Astrocyte (in vitro differentiated cells and primary cell): ENCODE data around the gene C1QTNF9. TPM values are rescaled to one million over a fixed set of nuclear protein-coding genes. Genes with fewer than 3 reads are reported as not detected.
"Not testable (repeated sequence)": the region's sequence is repeated elsewhere in the genome, so short reads cannot be mapped to it uniquely, and the experiment has no call there.

Experiments used
- DNase-seq: peaks from one replicate; pipeline ENCODE4 v3.0.0-alpha.2; 2010; ENCODE audit warnings: low read depth
- FAIRE-seq: peaks from 2 replicates; lab custom pipeline; 2011; peaks lifted over from hg19 to GRCh38; lab: Jason Lieb, UNC
- H2AFZ ChIP-seq: 2 replicates; pipeline ENCODE4 v1.6.0; 2012; ENCODE audit warnings: low read depth, low read length, inconsistent platforms
- H3K27ac ChIP-seq: 2 replicates; pipeline ENCODE4 v1.5.1; 2011; ENCODE audit warnings: low read depth, low read length, inconsistent platforms
- H3K27me3 ChIP-seq: 2 replicates; pipeline ENCODE4 v1.6.0; 2011; ENCODE audit warnings: low read length, inconsistent platforms; ENCODE audit not compliant: insufficient read depth
- H3K36me3 ChIP-seq: 2 replicates; pipeline ENCODE4 v1.5.1; 2011; ENCODE audit warnings: low read length, inconsistent platforms; ENCODE audit not compliant: insufficient read depth
- H3K4me1 ChIP-seq: 2 replicates; pipeline ENCODE4 v1.5.1; 2011; ENCODE audit warnings: low read length, inconsistent platforms; ENCODE audit not compliant: insufficient read depth
- H3K4me2 ChIP-seq: 2 replicates; pipeline ENCODE4 v1.6.0; 2012; ENCODE audit warnings: low read length, inconsistent platforms
- H3K4me3 ChIP-seq: 2 replicates; pipeline ENCODE4 v1.5.1; 2011; ENCODE audit warnings: low read depth, mild to moderate bottlenecking, low read length, inconsistent platforms; ENCODE audit not compliant: insufficient read depth
- H3K79me2 ChIP-seq: 2 replicates; pipeline ENCODE4 v1.6.0; 2012; ENCODE audit warnings: mild to moderate bottlenecking, low read length, inconsistent platforms; ENCODE audit not compliant: insufficient read depth
- H3K9ac ChIP-seq: 2 replicates; pipeline ENCODE4 v1.6.0; 2012; ENCODE audit warnings: mild to moderate bottlenecking, low read length, inconsistent platforms
- H3K9me3 ChIP-seq: 2 replicates; pipeline ENCODE4 v1.5.1; 2012; ENCODE audit warnings: low read depth, mild to moderate bottlenecking, low read length, inconsistent platforms; ENCODE audit not compliant: insufficient read depth
- H4K20me1 ChIP-seq: 2 replicates; pipeline ENCODE4 v1.6.0; 2012; ENCODE audit warnings: low read length, inconsistent platforms; ENCODE audit not compliant: insufficient read depth
- H3K27ac Mint-ChIP-seq: one replicate; pipeline ENCODE4 v1.8.0; 2021; ENCODE audit warnings: mild to moderate bottlenecking, mixed read lengths; ENCODE audit not compliant: unreplicated experiment
- H3K27me3 Mint-ChIP-seq: one replicate; pipeline ENCODE4 v1.8.0; 2021; ENCODE audit warnings: low read depth, mixed read lengths; ENCODE audit not compliant: unreplicated experiment
- H3K36me3 Mint-ChIP-seq: one replicate; pipeline ENCODE4 v1.8.0; 2021; ENCODE audit warnings: low read depth, mixed read lengths; ENCODE audit not compliant: unreplicated experiment
- H3K4me1 Mint-ChIP-seq: one replicate; pipeline ENCODE4 v1.8.0; 2021; ENCODE audit warnings: low read depth, mixed read lengths; ENCODE audit not compliant: unreplicated experiment
- H3K4me3 Mint-ChIP-seq: one replicate; pipeline ENCODE4 v1.8.0; 2021; ENCODE audit warnings: mild to moderate bottlenecking, moderate library complexity, mixed read lengths; ENCODE audit not compliant: unreplicated experiment
- H3K9me3 Mint-ChIP-seq: one replicate; pipeline ENCODE4 v1.8.0; 2021; ENCODE audit warnings: mild to moderate bottlenecking, mixed read lengths; ENCODE audit not compliant: unreplicated experiment
- total RNA-seq: library from RNA; stranded (reverse); gene quantifications from 2 replicates; pipeline ENCODE4 v1.2.1, GENCODE V29; 2021

Gene C1QTNF9
- total RNA-seq, 1 donor from 2014 or later: not detected

GRCh38 chr13:24318878-24319277, 9.5 kb downstream of the C1QTNF9 start:
- H3K79me2 ChIP-seq, H2AFZ ChIP-seq, H3K9ac ChIP-seq, FAIRE-seq, H3K36me3 ChIP-seq, H3K27me3 ChIP-seq, H3K27ac ChIP-seq, H3K4me1 Mint-ChIP-seq, H3K4me2 ChIP-seq, H3K4me3 ChIP-seq, H3K27me3 Mint-ChIP-seq, H3K36me3 Mint-ChIP-seq, H3K9me3 Mint-ChIP-seq, H3K9me3 ChIP-seq, H4K20me1 ChIP-seq, H3K4me3 Mint-ChIP-seq, DNase-seq, H3K4me1 ChIP-seq, H3K27ac Mint-ChIP-seq: not testable (repeated sequence)

DNA sequence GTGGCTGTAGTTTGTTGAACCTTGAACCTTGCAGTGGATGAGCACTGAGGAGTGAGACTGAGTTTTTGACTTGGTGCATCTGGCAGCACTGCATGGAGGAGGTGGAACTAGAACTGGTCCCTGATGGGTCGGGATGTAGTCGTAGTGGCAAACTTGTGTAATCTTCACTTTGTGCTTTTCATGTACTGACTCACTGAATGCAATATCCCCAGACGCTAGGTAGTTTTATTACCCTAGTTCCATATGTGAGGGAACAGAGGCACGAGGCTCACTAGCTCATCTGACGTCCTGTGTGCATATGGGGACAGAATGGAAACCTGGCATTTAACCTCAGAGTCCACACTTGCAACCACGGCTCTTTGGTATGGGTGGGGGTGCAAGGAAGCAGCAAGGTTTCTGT, 10.3 kb downstream of the C1QTNF9 start:
- H3K9ac ChIP-seq, H3K79me2 ChIP-seq, FAIRE-seq, H3K27ac Mint-ChIP-seq, H3K9me3 ChIP-seq, H3K4me2 ChIP-seq, H4K20me1 ChIP-seq, H3K27me3 Mint-ChIP-seq, H3K36me3 Mint-ChIP-seq, H3K4me3 ChIP-seq, H3K27ac ChIP-seq, H3K4me1 ChIP-seq, DNase-seq, H3K36me3 ChIP-seq, H2AFZ ChIP-seq, H3K9me3 Mint-ChIP-seq, H3K4me3 Mint-ChIP-seq, H3K27me3 ChIP-seq, H3K4me1 Mint-ChIP-seq: not testable (repeated sequence)

DNA sequence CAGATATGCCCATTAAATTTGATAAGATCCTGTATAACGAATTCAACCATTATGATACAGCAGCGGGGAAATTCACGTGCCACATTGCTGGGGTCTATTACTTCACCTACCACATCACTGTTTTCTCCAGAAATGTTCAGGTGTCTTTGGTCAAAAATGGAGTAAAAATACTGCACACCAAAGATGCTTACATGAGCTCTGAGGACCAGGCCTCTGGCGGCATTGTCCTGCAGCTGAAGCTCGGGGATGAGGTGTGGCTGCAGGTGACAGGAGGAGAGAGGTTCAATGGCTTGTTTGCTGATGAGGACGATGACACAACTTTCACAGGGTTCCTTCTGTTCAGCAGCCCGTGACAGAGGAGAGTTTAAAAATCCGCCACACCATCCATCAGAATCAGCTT, 12.0 kb downstream of the C1QTNF9 start:
- not testable (repeated sequence) for H3K27me3 Mint-ChIP-seq, H3K9me3 Mint-ChIP-seq, DNase-seq, H3K27ac ChIP-seq, H3K9ac ChIP-seq, H3K79me2 ChIP-seq, H3K36me3 Mint-ChIP-seq, H3K4me3 ChIP-seq, H3K36me3 ChIP-seq, H3K4me2 ChIP-seq, H3K4me1 Mint-ChIP-seq, H2AFZ ChIP-seq, H3K4me3 Mint-ChIP-seq, H3K9me3 ChIP-seq, H3K27ac Mint-ChIP-seq, H4K20me1 ChIP-seq, H3K27me3 ChIP-seq, H3K4me1 ChIP-seq
- peak; percentile 50 for FAIRE-seq

GRCh38 chr13:24322470-24322869, 13.1 kb downstream of the C1QTNF9 start:
- not testable (repeated sequence) for H3K9me3 Mint-ChIP-seq, H3K4me3 ChIP-seq, H4K20me1 ChIP-seq, H3K9me3 ChIP-seq, H3K4me1 Mint-ChIP-seq, H3K27me3 ChIP-seq, H3K4me3 Mint-ChIP-seq, H3K27ac ChIP-seq, H2AFZ ChIP-seq, DNase-seq, H3K27me3 Mint-ChIP-seq, H3K27ac Mint-ChIP-seq, H3K79me2 ChIP-seq, H3K9ac ChIP-seq, H3K36me3 ChIP-seq, H3K4me2 ChIP-seq, FAIRE-seq, H3K36me3 Mint-ChIP-seq, H3K4me1 ChIP-seq
